HG02885 (cell line): ENCODE data around the gene BRCC3.
"Not testable (repeated sequence)": the region's sequence is repeated elsewhere in the genome, so short reads cannot be mapped to it uniquely, and the experiment has no call there.

Source experiments
- ATAC-seq: cut with Tn5 transposase; IDR thresholded peaks from one replicate; pipeline ENCODE4 v1.9.1; 2021; ENCODE audit warnings: mild to moderate bottlenecking; ENCODE audit not compliant: unreplicated experiment, poor library complexity

BRCC3 gene

DNA sequence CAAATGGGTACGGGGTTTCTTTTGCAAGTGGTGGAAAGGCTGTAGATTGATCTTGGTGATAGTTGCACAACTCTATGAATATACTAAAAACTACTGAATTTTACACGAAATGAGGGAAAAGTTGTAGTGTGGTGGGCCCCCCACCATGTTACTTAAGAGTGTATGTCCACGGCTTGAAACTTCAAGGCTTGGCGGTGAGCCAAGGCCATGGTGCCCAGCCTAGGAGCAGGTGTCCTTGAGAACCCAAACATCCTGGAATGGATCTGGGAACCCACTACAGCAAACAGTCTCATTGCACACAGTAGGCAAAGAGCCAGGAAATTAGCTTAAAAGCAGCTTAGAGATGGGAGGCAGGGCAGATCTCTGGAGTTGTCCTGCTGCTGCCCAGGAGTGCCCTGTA lies 62.9 kb downstream of the BRCC3 start:
- ATAC-seq: no peak

GRCh38 chrX:155143959-155144548 lies 72.7 kb downstream of the BRCC3 start:
- ATAC-seq: no peak

GRCh38 chrX:155144926-155145325 lies 73.6 kb downstream of the BRCC3 start:
- ATAC-seq: no peak

DNA sequence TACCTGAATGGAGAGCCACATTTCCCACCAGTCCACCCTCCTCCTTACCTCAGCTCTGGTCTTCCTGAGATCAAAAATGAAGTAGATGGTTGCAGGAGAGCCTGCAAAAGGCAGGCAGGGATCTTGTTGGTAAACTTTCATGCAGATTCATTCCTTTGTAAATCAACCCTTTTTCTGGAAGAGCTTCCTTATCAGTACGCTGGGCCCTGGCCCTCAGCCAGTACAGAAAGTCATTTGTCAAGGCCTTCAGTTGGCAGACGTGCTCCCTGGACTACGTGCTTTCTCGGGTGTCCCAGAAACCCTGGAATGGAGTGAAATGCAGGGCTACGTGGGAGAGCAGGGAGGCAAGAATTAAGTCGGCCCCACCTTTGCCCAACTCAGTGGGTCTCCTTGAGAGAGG lies 76.3 kb downstream of the BRCC3 start:
- ATAC-seq: not testable (repeated sequence)

DNA sequence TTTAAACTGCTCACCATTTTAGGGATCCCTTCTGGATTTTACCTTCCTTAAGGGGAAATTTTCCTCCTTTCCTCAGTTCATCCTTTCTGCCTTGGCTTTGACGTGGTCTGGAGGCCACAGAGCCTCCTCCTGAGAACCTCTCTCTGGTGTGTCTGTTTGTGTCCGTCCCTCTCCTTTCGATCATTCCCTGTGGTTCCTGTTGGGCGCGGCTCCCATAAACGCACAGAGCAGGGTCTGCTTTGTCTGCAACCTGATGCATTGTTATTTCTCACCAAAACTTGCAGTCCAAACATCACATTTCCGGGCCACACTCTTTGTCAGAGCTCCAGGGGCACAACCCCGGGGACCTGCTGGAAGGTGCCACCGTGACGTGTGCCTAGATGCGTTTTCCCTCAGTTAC lies 76.9 kb downstream of the BRCC3 start:
- not testable (repeated sequence) for ATAC-seq

DNA sequence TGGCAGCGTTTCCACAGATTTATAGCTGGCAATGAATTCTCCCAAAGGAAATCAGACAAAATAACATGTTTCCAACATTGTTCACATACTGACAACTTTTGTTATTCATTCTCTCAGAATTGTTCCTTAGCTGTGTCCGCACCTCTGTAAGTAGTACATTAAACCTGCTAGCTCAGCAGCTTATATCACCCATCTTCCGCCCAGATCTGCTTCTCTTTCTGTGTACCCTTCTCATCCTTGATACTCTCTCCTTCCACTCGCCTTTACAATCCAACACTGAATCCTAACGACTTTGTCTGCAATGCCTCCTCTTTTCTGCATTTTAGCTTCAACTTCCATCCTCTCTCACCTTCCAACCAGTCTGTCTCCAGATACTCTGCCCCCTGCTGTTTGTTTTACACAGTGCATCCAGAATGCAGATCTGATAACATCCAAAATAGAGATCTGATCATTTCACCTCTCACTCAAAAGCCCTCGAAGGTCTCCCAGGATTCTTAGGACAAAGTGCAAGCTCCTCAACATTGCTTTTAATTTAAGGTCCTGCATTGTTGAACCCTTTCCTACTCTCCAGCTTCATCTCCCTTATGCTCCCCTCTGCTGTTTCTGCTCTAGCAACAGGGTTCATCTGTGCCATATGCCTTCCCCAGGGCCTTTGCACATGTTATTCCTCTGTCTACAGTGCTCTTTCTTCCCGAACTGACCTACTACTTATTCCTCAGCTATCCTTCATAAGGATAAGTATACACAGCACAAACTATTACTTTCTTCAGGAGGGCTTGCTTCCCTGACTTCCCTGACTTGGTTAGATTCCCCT lies 77.6 kb downstream of the BRCC3 start:
- no peak for ATAC-seq

- no peak for ATAC-seq
Observed at GRCh38 chrX:155169881-155170280, 98.6 kb downstream of the BRCC3 start.
